HG02970 (cell line): ENCODE data around the gene SLC26A1.
"Not testable (repeated sequence)": the region's sequence is repeated elsewhere in the genome, so short reads cannot be mapped to it uniquely, and the experiment has no call there.

Experiments
- ATAC-seq: cut with Tn5 transposase; IDR thresholded peaks from one replicate; pipeline ENCODE4 v1.9.1; 2021; ENCODE audit warnings: mild to moderate bottlenecking, moderate library complexity, moderate number of reproducible peaks; ENCODE audit not compliant: unreplicated experiment, low FRiP score

Gene SLC26A1

DNA sequence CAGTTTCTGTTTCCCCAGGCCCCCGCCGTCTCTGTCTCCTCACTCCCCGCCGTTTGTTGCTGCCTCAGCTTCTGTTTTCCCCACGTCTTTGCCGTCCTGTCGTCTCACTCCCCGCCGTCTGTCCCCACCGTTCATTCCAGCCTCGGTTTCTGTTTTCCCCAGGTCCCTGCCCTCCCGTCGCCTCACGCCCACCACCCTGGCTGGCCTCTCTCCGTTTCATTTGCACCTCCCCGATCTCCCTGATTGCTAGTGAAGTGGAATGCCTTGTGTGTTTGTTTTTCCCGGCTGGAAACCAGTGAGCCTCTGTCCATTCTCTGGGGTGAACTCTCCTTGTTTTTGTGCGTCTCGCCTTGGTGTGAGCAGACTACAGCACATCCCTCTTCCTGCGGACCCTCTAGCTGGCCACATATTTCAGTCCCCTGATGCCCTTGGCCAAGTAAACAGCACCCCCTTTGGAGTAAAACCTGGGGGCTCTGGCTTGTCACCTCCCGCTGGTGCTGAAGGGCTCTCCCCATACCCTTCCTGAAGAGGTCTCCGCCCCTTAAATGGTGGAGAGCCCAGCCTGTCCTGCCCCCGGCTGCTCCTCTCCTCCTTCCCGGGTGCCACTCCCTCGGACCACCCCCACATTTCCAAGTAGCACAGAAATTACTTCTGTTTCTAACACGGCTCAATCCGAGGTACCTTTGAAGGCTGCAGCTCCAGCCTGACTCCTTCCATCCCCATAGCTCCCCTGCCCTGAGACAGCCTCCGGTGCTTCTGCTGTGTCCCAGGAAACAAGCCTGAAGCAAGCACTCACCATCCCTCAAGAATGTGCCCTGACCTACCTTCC, 47.7 kb downstream of the SLC26A1 start:
- ATAC-seq = no peak

DNA sequence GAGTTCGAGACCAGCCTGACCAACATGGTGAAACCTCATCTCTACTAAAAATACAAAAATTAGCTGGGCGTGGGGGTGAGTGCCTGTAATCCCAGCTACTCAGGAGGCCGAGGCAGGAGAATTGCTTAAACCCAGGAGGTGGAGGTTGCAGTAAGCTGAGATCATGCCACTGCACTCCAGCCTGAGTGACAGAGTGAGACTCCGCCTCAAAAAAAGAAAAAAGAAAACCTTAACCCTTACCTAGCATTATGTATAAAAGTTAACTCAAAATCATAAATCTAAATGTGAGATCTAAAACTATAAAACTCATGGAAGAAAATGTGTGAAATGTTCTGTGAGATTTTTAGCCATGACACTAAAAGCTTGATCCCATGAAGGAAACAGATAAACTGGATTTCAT, 53.7 kb downstream of the SLC26A1 start:
- not testable (repeated sequence) for ATAC-seq
